GM19328 (cell line): Measurements from ENCODE around the gene UBAC1.

Source experiments
- ATAC-seq: cut with Tn5 transposase; IDR thresholded peaks from one replicate; pipeline ENCODE4 v1.9.1; 2021; ENCODE audit warnings: mild to moderate bottlenecking, moderate library complexity; ENCODE audit not compliant: unreplicated experiment

The UBAC1 gene

DNA sequence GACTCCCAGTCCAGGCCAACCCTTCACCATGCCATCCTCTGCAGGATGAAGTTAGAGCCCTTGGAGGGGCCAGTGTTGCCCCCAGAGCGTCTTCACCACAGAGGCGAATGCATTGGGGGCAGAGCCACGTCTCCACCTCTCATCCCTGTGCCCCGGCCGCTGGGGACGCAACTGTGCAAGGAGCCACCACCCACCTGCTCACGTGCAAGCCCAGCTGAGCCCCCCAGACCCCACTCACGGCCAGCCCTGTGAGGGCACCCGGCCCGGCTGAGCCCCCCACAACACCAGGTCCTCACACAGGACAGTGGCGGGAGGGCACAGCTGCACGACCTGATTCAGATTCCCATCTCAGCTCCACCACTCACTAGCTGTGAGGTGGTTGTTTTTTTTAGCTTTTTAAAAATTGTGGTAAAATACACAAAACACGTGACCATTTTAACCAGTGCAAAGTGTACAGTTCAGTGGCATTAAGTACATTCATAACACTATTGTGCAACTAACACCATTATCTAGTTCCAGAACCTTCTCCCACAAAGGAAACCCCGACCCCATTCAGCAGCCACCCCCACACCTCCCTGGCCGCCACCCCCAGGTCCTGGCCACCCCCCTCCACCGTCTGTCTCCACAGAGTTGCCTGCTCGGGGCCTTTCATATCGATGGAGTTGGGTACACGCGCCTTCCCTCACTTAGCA is 33.5 kb upstream of the UBAC1 start:
- no peak for ATAC-seq

DNA sequence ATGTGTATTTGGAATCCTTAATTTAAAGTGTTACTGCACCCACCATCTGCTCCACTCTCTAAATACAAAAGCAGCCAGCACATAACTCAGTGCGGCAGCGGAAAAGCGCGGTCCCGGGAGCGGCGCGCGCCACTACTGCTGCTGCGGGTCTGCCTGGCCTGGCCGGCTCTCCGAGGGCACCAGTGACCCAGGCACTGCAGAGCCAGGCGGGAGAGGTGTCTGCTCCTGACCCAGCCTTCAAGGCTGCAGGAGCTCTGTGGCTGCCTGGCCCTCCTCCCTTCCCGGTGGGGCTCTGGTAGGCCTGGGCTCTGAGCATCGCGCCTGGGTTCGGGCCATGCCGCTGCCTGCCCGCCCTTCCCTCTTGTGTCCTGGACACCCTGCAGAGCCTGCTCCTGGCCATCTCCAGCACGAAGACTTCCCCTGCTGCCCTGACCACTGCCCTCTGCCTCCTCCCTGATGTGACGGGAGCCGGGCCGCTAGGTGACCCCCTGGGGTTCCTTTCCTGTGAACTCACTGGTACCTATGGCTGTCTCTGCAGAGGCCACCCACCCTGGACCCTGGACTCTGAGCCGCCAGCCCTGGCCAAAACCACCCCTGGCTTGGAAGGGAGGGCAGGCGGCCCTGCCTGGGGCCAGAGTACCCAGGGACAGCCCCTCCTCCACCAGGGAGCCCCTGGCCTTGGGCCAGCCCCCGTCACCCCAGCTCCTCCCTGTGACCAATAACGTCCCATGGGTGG is 32.8 kb upstream of the UBAC1 start:
- no peak for ATAC-seq

DNA sequence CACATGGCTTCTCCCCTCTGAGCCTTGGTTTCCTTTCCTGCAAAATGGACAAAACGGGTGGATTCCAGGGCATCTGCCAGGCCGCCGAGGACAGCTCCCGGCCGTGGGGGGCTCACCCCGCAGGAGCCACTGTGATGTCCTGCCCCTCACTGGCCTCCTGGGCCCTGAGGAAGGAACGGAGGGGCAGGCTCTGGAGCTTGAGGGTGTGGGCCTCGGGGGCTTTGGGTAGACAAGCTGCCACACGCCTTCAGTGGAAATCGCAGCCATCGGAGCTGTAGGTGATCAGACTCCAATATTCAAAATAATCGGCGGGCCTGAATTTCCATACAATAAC is 32.2 kb upstream of the UBAC1 start:
- no peak for ATAC-seq

DNA sequence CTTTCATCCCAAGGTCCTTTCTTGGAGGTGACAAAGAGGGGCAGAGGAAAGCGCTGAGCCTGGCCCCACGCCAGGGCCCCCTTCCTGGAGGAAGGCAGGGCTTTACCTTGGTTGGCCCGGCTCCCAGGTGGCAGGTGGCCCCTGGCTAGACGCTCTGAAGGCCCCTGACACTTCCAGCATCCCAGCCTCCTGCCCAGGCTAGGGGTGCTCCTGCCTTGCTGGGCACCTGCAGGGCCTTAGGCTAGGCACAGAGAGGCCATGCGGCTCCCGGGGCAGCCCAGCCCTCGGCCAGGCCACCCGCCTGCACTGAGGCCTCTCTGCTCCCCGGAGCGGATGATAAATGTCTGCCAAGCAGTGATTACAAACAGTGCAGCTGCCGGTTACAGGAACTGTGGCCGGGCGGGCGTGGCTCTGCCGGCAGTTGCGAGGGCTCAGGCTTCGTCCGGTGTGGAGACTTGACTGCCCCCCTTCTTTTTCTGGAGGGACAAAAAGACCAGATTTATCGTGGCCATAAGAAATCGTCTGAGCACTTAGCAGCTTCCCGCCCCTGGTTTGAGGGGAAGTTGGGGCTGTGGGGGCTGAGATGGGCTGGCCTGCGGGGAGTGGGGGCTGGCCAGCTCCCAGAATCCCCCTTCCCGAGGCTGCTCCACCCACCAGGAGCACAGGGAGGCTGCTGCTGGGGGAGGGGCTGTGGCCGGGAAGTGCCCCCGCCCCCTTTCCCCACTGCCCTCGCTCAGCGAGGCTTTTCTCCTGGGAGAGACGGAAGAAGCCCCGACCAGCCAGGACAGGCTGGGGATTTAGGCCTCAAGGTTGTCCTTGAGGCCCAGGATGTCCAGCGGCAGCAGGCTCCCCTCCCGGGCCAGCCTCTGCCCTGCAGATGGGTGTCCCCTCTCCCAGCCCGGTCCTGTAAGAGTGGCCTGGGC is 31.6 kb upstream of the UBAC1 start:
- ATAC-seq, result no peak

DNA sequence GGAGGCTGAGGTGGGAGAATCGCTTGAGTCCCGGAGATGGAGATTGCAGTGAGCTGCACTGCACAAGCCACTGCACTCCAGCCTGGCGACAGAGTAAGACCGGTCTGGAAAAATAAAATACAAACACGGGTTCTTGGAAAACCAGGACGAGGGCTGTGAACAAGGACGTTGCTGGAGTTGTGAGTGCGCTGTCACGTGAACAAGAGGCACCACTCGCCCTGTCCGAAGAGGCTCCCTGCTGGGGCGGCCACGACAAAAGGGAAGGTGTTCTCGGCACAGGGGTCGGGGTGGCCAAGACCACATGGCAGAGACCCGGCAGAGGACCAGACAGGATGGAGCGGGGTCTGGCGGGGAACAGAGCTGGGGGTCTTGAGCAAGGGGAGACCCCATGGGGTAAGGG is 30.6 kb upstream of the UBAC1 start:
- ATAC-seq, result no peak

DNA sequence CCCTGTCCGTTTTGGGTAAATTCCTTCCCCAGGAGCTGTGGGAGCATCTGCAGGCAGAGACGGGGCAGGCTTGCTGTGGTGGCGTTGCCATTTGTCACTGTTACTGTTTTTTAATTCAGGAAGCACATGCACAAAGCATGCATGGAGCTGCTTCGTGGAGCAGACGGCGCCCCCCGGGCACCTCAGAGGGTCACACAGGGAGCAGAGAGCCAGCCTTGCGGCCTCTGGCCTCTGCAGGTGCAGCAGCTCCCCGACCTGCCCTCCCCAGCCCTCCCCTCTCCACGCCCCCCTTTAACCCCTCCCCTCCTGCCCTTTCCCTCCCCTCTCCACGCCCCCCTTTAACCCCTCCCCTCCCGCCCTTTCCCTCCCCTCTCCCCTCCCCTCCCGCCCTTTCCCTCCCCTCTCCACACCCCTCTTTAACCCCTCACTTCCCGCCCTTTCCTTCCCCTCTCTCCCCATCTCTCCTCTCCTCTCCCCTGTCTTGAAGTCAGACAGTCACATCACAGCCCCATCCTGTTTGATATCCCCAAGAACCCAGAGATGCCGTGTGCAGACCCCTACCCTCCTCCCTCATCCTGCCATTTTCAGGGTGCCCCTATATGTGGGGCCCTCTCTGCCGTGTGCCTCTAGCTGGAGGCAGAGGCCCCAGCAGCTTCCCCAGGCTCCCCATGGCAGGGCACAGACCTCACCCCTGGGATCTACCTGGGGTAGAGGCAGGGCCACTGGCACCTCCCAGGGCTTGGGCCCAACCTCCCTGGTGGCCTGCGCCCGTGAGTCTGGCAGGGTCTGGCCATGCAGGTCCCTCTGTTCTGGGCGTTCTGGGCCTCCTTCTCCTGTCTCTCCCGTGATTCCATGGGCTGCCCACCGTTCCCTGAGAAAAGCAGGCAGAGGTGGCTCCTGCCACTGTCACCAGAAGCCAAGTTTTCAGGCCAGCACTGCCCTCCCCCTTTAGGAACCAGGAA is 29.6 kb upstream of the UBAC1 start:
- no peak for ATAC-seq

DNA sequence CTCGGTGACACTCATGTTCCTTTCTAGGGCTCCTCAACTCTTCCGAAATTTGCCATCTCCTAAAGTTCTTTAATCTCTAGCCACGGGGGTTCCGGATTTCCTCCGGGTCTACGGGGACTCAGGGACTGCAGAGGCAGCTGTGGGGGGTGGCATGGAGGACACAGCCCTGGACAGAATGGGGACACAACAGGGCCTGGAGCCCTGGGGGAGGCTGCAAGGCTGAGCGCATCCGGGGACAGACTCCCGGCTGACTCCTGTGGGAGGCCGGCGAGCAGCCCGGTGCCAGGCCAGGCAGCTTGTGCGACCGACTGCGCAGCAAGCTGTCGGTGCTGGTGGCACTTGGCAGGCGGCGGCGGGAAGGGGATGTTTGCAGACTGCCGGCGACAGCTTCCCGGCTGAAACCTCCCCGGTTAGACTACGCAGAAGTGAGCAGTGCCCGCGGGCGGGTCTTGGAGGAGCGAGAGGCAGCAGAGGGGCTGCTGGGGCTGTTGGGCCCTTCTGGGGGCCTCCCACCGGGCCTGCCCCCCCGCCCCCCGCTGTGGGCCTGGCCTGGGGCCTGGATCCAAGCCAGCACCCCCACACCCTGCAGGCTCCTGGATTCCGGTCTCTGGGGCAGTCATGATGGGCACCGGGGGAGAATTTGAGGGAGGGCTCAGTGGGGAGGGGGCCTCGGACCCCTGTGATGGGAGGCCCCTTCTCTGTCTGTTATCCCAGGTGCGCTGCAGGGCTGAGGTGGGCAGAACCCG is 28.7 kb upstream of the UBAC1 start:
- ATAC-seq, result no peak

DNA sequence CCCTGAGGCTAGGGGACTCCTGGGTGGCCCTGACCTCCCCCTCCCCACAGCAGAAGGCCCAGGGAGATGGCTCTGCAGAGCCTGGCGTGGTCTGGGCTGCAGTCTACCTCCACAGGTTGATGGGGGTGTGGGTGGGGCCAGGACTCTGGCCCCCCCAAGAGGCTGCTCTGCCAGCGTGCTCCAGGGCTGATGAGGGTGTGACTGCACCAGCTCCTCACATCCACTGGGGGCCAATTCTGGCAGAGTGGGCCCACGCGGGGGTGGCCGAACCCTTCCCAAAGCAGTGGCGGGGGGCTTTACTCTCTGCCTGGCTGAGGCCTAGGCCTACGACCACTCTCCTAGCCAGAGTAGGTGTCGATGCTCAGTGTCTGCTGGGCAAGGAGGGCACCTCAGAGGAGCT is 28.0 kb upstream of the UBAC1 start:
- no peak for ATAC-seq

DNA sequence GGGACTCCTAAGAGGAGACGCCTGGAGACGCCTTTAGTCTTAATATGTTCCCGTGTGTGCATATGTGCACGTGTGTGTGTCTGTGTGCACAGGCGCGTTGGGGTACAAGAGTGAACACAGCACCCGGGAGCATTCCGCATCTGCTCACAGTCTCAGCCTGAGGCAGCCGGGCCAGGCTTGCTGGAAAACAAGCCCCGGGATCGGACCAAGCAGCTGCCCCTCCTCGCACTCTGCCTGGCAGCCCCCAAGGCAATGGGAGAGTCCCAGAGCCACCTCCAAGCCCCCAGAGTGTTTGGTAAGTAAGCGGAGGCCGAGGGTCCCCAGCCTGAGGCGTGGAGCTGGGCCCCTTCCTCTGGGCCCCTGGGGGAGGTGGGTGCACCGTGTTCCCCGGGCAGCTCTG is 27.3 kb upstream of the UBAC1 start:
- ATAC-seq, result no peak

DNA sequence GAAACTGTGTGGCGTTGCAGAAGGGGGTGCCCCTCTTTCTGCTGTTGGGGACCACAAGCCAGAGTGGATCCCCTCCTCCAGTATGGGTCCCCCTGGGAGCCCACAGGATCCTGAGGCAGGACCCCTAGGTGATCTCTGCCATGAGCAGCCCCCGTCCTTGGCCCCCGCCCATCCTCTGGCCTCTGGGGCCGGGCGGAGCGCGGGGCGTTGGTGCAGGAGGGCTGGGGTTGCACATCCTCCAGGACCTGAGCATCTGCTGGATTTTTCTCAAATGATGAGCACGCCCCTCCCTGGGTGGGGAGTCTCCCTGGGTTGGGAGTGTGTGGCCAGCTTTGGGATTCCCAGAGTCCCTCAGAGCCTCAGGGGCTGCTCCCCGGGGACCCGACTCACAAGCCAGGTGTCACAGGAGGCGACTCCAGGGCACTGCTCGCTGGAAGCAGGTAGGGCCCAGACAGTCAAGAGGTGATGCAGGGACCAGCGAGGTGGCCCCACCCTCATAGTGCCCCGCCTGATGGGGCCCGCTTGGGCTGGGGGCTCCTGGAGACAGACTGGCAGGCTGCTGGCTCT is 26.7 kb upstream of the UBAC1 start:
- no peak for ATAC-seq

DNA sequence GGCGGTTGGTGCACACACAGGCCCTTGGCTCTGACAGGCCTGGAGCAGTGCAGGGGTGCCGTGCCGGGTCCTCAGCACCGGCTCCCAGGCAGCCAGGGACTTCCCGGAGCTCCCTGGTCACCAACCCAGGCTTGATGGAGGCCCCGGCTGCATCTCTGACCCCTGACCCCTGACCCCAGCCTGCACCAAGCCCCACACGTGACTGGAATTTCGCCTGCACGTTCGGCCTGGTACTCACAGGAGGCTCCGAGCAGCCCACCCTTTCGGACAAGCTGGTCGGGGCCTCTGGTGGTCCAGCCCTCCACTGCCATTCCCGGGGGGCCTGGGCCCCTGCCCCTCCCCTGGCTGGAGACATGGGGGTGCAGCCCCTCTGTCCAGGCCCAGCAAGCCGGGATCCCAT is 25.4 kb upstream of the UBAC1 start:
- ATAC-seq, result no peak

DNA sequence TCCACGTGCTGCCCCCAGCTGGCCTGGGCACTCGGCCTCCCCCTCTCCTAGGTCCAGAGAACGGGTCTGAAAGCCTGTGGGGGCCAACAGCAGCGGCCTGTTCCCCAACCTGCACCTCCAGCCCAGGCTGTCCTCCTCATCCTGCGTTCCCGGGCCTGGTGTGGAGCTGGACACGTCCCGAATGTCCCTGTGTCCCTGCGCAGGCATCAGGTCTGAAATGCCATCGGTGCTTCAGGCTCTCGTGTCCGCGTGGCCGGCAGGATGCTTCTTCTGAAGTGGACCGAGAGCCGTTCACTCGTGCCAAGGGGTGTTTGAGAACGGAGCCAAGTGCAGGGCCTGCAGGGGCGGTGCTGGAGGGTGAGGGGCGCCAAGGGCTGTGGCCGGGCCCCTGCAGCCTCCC is 24.7 kb upstream of the UBAC1 start:
- no peak for ATAC-seq

DNA sequence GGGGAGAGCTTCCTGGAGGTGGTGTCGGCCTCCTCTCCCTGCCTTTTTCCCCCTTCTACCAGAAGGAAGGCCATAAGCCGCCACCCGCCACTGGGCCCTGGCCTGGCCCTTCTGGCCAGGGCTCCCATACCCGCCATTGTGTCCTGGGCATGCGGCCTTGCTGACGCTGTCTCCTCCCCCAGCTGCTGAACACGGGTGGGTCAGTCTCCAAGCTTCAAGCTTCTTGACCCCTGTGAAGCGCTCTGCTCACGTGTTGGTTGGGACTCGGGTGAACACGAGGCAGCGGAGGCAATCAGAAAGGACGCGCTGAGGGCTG is 24.2 kb upstream of the UBAC1 start:
- no peak for ATAC-seq

DNA sequence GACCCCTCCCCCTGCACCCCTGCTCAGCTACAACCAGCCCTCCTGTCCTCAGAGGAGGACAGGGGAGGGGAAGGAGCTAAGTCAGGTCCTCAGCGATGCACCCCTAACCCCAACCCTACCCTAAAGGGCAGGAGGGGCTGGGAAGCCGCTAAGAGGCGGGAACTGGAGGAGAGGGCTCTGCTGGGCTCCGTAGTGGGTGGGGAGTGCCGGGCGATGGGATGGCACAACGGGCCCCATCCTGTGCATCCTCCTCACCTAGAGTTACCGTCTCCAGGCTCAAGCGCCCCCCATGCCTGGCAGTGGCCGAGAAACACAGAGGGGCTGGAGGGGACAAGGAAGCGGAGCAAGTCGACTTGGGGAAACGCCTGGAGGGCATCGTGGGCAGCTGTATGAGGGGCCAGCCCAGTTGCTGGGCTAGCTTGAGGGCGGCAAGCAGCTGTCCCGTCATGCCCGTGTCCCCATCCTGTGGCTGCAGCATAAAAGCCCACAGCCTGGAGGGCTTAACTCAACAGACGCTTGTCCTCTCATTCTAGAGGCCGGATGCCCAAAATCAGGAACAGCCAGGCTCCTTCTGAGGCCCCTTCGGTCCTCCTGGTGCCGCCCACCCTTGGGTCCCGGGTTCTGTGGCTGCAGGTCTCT is 23.0 kb upstream of the UBAC1 start:
- no peak for ATAC-seq

DNA sequence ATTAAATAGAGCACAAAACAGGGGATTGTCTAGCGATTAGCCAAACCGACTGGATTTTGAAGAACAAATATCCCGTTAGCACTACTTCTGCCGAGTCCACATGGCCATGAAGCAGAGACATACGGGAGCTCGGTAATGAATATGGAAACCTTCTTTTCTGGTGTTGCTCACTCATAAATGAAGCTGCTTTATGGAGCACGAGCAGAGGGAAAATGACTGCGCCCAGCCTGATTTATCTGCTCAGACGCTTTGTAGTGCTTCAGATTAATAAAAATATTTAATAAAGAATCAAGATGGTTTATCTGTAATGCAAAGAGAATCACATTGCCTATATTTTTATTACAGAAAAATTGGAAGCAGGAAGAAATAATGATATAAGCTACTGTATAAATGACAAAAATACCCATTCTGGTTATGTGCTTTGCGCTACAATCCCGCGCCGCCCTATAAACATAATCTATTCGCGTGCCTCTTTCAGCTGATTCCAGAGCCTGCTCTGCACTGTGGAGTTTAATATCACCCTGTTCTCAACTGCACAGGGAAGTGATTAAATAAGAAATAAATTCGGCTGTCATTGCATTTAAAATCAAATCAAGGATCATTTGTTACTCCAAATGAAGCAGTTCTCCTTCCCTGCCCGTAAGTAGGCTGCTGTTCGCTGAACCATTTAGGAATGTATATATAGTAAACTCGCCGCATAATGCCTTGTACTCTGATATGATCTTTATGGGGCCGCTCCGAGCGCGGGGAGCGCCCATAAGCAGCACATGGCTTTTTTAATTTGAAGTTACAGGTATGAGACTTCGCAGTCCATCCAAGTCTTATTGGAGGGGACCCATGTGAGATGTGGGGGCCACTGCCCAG is 22.3 kb upstream of the UBAC1 start:
- no peak for ATAC-seq

DNA sequence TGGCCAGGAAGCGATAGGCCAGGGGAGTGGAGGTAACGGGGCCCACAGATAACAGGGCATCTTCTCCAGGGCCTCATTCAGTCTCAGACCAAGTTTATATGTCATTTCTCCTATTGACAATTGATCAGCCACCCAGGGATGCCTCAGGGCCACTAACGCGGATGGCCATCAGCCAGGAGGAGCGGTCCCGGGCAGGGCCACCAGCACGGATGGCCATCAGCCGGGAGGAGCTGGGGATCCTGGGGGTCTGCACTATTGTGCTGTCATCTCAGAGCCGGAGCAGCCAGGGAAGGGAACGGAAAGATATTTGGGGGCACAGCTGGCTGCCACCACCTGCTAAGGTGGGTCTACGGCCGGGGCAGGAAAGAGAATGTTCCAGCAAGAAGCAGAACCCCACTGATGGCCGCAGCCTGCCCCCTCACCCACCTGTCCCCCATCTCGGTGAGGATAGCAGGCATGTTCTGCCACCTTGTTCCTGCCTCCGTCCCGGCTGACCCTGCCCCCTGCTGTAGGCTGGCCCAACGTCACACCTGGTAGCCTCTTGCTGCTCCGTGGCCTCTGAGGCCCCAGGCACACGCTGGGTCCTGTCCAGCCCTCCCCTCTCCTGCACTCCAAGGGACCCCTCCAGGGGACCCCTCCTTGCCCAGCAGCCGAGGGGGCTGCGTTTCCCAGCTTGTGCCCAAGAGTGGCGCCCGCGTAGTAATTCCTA is 21.5 kb upstream of the UBAC1 start:
- ATAC-seq, result no peak

DNA sequence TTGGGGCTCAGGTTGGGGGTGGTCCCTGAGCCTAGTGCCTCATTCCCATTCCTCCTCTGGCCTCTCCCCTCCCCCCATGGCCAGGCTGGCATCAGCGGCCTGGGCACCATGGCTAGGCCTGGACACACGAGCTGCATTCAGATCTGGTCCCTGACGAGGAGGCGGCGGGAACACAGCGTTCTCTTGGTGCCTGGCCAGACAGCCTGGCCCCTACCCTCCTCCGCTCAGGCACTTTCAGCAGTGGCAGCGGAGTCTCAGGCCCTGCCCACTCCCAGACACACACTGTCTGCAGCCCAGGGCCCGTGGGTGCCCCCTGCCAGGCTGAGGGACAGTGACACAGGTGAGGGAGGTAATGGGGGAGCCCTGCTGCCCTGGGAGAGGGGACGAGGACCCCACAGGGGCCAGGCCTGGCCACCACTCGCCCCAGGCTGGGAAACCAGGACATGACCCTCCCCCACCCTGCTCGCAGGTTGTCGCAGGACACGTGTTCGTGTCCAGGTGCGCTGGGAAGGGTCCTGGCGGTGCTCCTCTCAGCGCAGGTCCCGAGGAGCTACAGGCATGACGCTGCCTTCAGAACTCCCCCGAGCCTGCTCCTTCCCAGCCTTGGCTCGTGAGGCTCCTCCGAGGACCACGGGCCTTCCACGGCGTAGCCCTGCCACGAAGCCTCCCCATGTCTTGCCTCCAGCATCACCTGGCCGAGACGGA is 19.9 kb upstream of the UBAC1 start:
- no peak for ATAC-seq
